Fibroblast of pulmonary artery (primary cell): Measurements from ENCODE around the gene TGFBR3.
"Not testable (repeated sequence)": the region's sequence is repeated elsewhere in the genome, so short reads cannot be mapped to it uniquely, and the experiment has no call there.

ENCODE experiments used
- DNase-seq: peaks from one replicate; pipeline ENCODE4 v3.0.0-alpha.2; 2010; ENCODE audit warnings: low read depth
- H3K4me3 ChIP-seq: replicated peaks from 2 replicates; pipeline ENCODE4 v1.5.1; 2011; ENCODE audit warnings: low read depth, mild to moderate bottlenecking, control low read depth, low read length, moderate library complexity
- CTCF ChIP-seq: IDR thresholded peaks from 2 replicates; pipeline ENCODE4 v1.5.1; 2011; ENCODE audit warnings: mild to moderate bottlenecking, control low read depth, low read length, inconsistent platforms; ENCODE audit errors: missing control alignments

Gene TGFBR3

GRCh38 chr1:91669584-91670350 is 216.2 kb downstream of the TGFBR3 start:
- H3K4me3 ChIP-seq, result no peak overlapping the region

GRCh38 chr1:91666651-91667050 is 219.3 kb downstream of the TGFBR3 start:
- not testable (repeated sequence) for H3K4me3 ChIP-seq, DNase-seq

More at GRCh38 chr1:91669584-91670350, 216.2 kb downstream of the TGFBR3 start:
- DNase-seq, result no peak
- no peak for TF ChIP-seq CTCF

GRCh38 chr1:91661121-91661520 is 224.8 kb downstream of the TGFBR3 start:
- no peak for TF ChIP-seq CTCF
- H3K4me3 ChIP-seq, result no peak overlapping the region
- DNase-seq, result no peak

- TF ChIP-seq CTCF, result no peak
- no peak for DNase-seq
- H3K4me3 ChIP-seq, result no peak overlapping the region
Measured at GRCh38 chr1:91660708-91661107, 225.2 kb downstream of the TGFBR3 start.

- DNase-seq, result no peak
- TF ChIP-seq CTCF, result no peak
- H3K4me3 ChIP-seq, result no peak overlapping the region
Measured at GRCh38 chr1:91655912-91656449, 230.0 kb downstream of the TGFBR3 start.

- DNase-seq, result no peak
- H3K4me3 ChIP-seq, result no peak overlapping the region
- no peak for TF ChIP-seq CTCF
Measured at GRCh38 chr1:91653183-91653582, 232.8 kb downstream of the TGFBR3 start.

GRCh38 chr1:91651661-91652071 is 234.3 kb downstream of the TGFBR3 start:
- no peak overlapping the region for H3K4me3 ChIP-seq
- TF ChIP-seq CTCF, result no peak
- DNase-seq, result peak; percentile 84
